ENCODE results near the gene KRTAP5-4.

- no peak for TF ChIP-seq REST (IDR thresholded peaks at IDR 0.05; ENCODE audit: insufficient read depth in 1 of 2, low read depth in 2 of 2, low read length in 2 of 2)
- TF ChIP-seq POLR2AphosphoS5 (IDR thresholded peaks at IDR 0.05; ENCODE audit: low read depth, low read length) = no peak
- no peak for TF ChIP-seq TAF1 (IDR thresholded peaks at IDR 0.05; ENCODE audit: borderline replicate concordance, insufficient read depth, low read length)
- TF ChIP-seq SIN3A (IDR thresholded peaks at IDR 0.05; ENCODE audit: borderline replicate concordance, insufficient read depth, low read length) = no peak
These were observed 48.6 kb downstream of the KRTAP5-4 start for GRCh38 chr11:1573077-1573902.
